Measurements from ENCODE around the gene ARSD. TPM values are rescaled to one million over a fixed set of nuclear protein-coding genes. Genes with fewer than 3 reads are reported as not detected.

The ARSD gene
- total RNA-seq, 2 donors from 2014 or later = 52.1 to 69.5 TPM

DNA sequence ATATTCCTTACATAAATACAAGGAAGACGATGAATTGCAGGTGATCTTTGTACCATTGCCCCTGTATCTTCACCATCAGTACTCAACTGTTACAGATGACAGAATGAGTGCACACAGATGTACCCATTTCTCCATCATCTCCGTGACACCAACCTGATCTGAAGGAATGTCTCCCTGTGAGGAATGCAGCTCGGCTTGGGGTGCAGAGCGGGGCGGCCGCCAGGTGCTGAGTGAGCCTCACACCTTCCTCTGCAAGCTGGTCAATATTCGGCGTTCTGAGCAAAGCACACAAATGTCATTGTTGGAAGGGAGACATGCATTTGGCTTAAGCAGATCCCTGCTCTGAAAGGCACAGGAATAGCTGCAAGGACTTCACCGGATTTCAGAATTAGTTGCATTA lies 7.4 kb downstream of the ARSD start:
- H3K27me3 ChIP-seq (replicated peaks; ENCODE audit: insufficient read depth) = no peaks in the 10 kb centered on the region
- H3K4me3 ChIP-seq = no peak overlapping the region
- no peaks in the 10 kb centered on the region for H3K4me1 ChIP-seq (replicated peaks)
- DNase-seq (ENCODE audit: low spot score) = no peak
- TF ChIP-seq POLR2AphosphoS5 (IDR thresholded peaks at IDR 0.05) (no peak), POLR2A (IDR thresholded peaks at IDR 0.05) (no peak)
- TF ChIP-seq, protein P1, sequence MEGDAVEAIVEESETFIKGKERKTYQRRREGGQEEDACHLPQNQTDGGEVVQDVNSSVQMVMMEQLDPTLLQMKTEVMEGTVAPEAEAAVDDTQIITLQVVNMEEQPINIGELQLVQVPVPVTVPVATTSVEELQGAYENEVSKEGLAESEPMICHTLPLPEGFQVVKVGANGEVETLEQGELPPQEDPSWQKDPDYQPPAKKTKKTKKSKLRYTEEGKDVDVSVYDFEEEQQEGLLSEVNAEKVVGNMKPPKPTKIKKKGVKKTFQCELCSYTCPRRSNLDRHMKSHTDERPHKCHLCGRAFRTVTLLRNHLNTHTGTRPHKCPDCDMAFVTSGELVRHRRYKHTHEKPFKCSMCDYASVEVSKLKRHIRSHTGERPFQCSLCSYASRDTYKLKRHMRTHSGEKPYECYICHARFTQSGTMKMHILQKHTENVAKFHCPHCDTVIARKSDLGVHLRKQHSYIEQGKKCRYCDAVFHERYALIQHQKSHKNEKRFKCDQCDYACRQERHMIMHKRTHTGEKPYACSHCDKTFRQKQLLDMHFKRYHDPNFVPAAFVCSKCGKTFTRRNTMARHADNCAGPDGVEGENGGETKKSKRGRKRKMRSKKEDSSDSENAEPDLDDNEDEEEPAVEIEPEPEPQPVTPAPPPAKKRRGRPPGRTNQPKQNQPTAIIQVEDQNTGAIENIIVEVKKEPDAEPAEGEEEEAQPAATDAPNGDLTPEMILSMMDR (IDR thresholded peaks at IDR 0.05) = no peak
- H3K27ac ChIP-seq = no peak overlapping the region
- H3K36me3 ChIP-seq = no peaks in the 10 kb centered on the region
- WGBS = 81% methylated on average over 9 of the region's 9 CpGs
- no peaks in the 10 kb centered on the region for H3K9me3 ChIP-seq
- intact Hi-C loops (cut with DNase I) = no loop called here

DNA sequence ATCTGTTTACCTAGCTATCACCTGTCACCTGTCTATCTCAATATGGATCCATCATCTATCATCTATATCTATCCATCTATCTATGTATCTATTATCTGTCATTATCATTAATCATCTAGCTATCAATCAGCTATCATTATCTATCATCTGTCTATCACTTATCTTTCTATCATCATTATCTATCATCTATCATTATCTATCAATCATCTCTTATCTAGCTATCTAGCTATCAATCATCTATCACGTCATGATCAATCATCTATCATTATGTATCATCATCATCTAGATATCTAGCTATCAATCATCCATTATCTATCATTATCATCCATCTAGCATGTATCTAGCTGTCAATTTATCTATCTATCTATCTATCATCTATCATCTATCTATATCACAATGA lies 7.9 kb downstream of the ARSD start:
- Histone ChIP-seq H3K4me3 (no peak overlapping the region), H3K9me3 (no peaks in the 10 kb centered on the region), H3K4me1 (replicated peaks) (no peaks in the 10 kb centered on the region), H3K27ac (no peak overlapping the region), H3K36me3 (no peaks in the 10 kb centered on the region), H3K27me3 (replicated peaks; ENCODE audit: insufficient read depth) (no peaks in the 10 kb centered on the region)
- 88% methylated on average over 1 of the region's 1 CpG for whole genome bisulfite sequencing
- TF ChIP-seq POLR2A (IDR thresholded peaks at IDR 0.05) (no peak), POLR2AphosphoS5 (IDR thresholded peaks at IDR 0.05) (no peak)
- TF ChIP-seq, protein P1 (IDR thresholded peaks at IDR 0.05) = no peak
- intact Hi-C loops (cut with DNase I) = no loop called here
- no peak for DNase-seq (ENCODE audit: low spot score)

DNA sequence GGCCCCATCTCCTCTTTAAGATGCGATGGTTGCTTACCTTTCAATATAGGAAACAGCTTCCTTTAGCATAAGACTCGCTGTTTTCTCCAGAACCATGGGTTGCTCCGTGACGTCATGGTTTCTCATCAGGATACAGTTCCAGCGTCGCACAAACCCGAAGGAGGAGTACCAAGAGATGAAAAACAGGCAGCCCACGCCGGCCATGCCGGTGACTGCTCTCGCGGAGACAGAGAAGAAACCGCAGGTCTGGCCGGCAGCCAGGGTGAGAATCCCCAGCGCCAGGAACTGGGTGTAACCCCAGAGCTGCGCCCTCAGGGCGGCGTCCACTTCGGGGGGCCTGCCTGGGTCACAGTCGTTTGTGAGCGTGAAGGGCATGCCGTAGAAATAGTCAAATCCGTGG lies 11.4 kb downstream of the ARSD start:
- no peak for TF ChIP-seq POLR2A (IDR thresholded peaks at IDR 0.05)
- TF ChIP-seq, protein P1 (IDR thresholded peaks at IDR 0.05) = no peak
- no peak for TF ChIP-seq POLR2AphosphoS5 (IDR thresholded peaks at IDR 0.05)
- Histone ChIP-seq H3K4me1 (replicated peaks) (no peaks in the 10 kb centered on the region), H3K36me3 (no peaks in the 10 kb centered on the region), H3K9me3 (no peaks in the 10 kb centered on the region), H3K27me3 (replicated peaks; ENCODE audit: insufficient read depth) (no peaks in the 10 kb centered on the region), H3K27ac (no peak overlapping the region), H3K4me3 (no peak overlapping the region)
- 96% methylated on average over 22 of the region's 23 CpGs for WGBS
- intact Hi-C loops (cut with DNase I) = no loop called here
- no peak for DNase-seq (ENCODE audit: low spot score)

DNA sequence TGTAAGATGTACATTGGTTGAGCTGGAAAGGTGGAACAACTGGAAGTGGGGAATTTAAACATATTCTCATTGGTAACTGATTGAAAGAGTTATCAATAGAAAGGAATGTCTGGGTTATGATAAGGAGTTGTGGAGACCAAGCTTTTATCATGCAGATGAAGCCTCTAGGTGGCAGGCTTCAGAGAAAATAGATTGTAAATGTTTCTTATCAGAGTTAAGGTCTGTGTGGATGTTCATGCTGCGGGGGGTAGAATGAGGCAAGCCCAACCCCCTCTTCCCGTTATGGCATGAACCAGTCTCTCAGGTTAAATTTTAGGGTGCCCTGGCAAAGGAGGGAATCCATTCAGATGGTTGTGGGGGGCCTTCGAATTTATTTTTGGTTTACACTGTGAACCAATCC lies 16.0 kb downstream of the ARSD start:
- Histone ChIP-seq H3K4me1 (replicated peaks) (no peaks in the 10 kb centered on the region), H3K36me3 (no peaks in the 10 kb centered on the region), H3K4me3 (no peak overlapping the region), H3K27me3 (replicated peaks; ENCODE audit: insufficient read depth) (no peaks in the 10 kb centered on the region), H3K9me3 (no peaks in the 10 kb centered on the region), H3K27ac (no peak overlapping the region)
- WGBS = 52% methylated on average over 3 of the region's 3 CpGs
- intact Hi-C loops (cut with DNase I) = no loop called here
- no peak for DNase-seq (ENCODE audit: low spot score)
- TF ChIP-seq, protein P1 (IDR thresholded peaks at IDR 0.05) = no peak
- no peak for TF ChIP-seq POLR2AphosphoS5 (IDR thresholded peaks at IDR 0.05)
- TF ChIP-seq POLR2A (IDR thresholded peaks at IDR 0.05) = no peak

DNA sequence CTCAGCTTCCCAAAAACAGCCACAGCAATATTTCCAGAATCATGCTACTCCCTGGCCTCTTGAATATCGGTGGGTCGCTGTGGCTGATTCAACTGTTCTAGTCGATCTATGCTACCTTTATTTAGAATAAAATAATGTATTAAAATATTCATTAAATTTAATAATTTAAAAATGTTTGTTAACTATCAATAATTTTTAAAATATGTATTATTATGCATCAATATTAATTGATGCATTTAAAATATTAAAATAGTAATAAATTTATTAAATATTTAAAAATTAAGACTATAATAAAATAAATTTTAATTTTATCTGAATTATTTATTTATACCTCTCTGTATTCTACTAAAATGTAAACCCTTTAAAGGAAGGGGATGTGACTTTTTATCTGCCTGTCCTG lies 19.0 kb downstream of the ARSD start:
- Histone ChIP-seq H3K36me3 (no peaks in the 10 kb centered on the region), H3K9me3 (no peaks in the 10 kb centered on the region), H3K4me1 (replicated peaks) (no peaks in the 10 kb centered on the region), H3K27me3 (replicated peaks; ENCODE audit: insufficient read depth) (no peaks in the 10 kb centered on the region), H3K27ac (no peak overlapping the region), H3K4me3 (no peak overlapping the region)
- 94% methylated on average over 3 of the region's 3 CpGs for WGBS
- intact Hi-C loops (cut with DNase I) = no loop called here
- TF ChIP-seq, protein P1 (IDR thresholded peaks at IDR 0.05) = no peak
- TF ChIP-seq POLR2A (IDR thresholded peaks at IDR 0.05) (no peak), POLR2AphosphoS5 (IDR thresholded peaks at IDR 0.05) (no peak)
- DNase-seq (ENCODE audit: low spot score) = no peak

All from prostate gland (tissue), 2 donors.